ENCODE results near the gene SLC25A21.

DNA sequence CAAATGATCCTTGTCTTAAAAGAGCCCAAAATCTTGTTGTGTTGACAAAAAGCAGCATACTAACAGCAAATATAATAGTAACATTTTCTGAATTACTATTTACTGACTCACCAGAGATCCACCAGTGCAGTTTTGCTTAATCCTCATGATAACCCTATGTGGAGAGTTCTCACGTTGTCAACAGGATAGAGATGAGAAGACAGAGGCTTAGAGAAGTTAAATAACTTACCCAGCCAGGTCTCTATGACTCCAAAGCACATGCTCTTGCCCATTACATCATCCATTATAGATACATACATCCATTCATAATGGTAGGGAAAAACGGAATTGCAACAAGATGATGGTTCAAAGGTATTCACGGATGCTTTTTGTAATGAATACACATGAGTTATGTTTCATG is 398.8 kb downstream of the SLC25A21 start:
- TF ChIP-seq CTCF (conservative IDR thresholded peaks at IDR 0.05 in 1 of 2, IDR thresholded peaks at IDR 0.05 in 1 of 2; ENCODE audit: low read depth in 1 of 2, low read length in 2 of 2) (no peak), EZH2 (IDR thresholded peaks at IDR 0.05; ENCODE audit: low read length, missing control alignments) (no peak)
